Skeletal muscle tissue (tissue), 4 donors: Measurements from ENCODE around the gene NSD1. TPM values are rescaled to one million over a fixed set of nuclear protein-coding genes. Genes with fewer than 3 reads are reported as not detected.

Experiments used
- H3K27ac ChIP-seq: one replicate; pipeline ENCODE4 v1.7.0; 2013; ENCODE audit warnings: mild to moderate bottlenecking, low read depth, low read length, inconsistent platforms
- H3K27me3 ChIP-seq, 3 donors: one replicate each; pipeline ENCODE4 v1.7.0; 2013; ENCODE audit warnings: low read length in 3 of 3; ENCODE audit not compliant: control insufficient read depth in 3 of 3, insufficient read depth in 3 of 3
- H3K36me3 ChIP-seq, 3 donors: one replicate each; pipeline ENCODE4 v1.7.0; 2013; ENCODE audit warnings: low read length in 3 of 3; ENCODE audit not compliant: control insufficient read depth in 3 of 3, insufficient read depth in 3 of 3
- H3K4me1 ChIP-seq, 3 donors: one replicate each; pipeline ENCODE4 v1.7.0; 2013; ENCODE audit warnings: low read length in 3 of 3, mild to moderate bottlenecking in 3 of 3; ENCODE audit not compliant: control insufficient read depth in 3 of 3, insufficient read depth in 3 of 3
- H3K4me3 ChIP-seq, 3 donors: one replicate each; pipeline ENCODE4 v1.7.0; 2013; ENCODE audit warnings: low read length in 3 of 3
- H3K9ac ChIP-seq, 3 donors: one replicate each; pipeline ENCODE4 v1.7.0; 2013; ENCODE audit warnings: low read length in 3 of 3, mild to moderate bottlenecking in 3 of 3, moderate library complexity in 2 of 3, low read depth in 1 of 3
- H3K9me3 ChIP-seq, 3 donors: one replicate each; pipeline ENCODE4 v1.7.0; 2013; ENCODE audit warnings: low read length in 3 of 3; ENCODE audit not compliant: control insufficient read depth in 3 of 3
- total RNA-seq: library from RNA; depleted of rRNA; stranded (reverse); fragments of >200 nt; gene quantifications from one replicate; pipeline ENCODE4 v1.2.3, GENCODE V29; 2014
- donor health status: Osteomylitis.

The NSD1 gene
- total RNA-seq, 1 donor from 2014 or later = 57.4 TPM

DNA sequence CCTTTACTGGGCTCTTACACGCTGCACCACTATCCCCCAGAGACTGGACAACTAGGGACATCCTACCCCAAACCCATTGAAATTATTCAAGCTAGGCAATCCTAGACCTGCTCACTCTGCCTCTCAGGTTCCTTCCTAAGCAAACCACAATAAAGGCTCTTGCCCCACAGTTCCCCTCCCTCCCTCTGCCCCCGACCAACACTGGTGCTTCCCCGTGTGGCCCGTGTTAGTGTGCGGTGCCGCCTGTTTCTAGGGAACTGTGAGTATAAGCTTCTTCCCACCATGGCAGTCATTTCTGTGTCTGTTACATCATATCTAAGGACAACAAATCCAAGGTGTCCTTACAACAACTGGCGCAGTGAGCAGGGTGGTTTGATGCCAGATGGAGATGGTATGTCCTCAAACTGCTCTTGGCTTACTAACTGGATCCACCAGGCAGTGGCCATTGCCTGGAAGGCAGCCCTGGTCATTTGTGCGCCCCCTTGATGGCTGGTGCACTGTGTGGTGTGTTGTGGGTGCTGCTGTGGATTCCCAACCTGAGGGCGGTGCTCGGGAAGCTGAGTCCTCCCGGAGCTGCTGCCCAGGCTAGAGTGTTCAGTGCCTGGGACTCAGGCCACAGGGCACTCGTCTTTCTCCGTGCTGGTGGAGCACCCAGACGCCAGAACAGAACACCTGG is 186.5 kb downstream of the NSD1 start:
- Histone ChIP-seq H3K9me3 (no peaks in the 10 kb centered on the region), H3K36me3 (peaks cover 0 to 1% (median 0%) of the 10 kb centered on the region in 3 donors), H3K27ac (no peak overlapping the region), H3K4me3 (no peak overlapping the region), H3K27me3 (no peaks in the 10 kb centered on the region), H3K9ac (no peak overlapping the region), H3K4me1 (peaks cover 0 to 4% (median 0%) of the 10 kb centered on the region in 3 donors)

DNA sequence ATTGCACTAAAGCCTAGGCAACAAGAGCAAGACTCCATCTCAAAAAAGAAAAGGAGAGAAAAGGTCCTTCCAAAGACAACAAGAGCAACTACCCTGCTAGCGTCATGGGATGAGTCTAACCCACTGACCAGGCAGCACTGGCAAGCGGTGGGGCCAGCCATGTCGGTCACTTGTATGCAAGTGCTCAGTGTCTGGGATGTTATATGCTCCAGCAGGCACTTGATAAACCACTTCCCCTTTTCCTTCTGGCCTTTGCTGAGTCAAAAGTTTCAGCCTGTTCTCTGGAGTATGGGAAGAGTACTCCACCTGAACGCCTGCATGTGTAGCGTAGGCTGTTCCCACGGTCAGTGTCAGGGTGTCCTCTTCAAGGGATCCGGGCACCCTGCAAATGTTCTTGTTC is 187.3 kb downstream of the NSD1 start:
- H3K9me3 ChIP-seq = no peaks in the 10 kb centered on the region
- no peak overlapping the region for H3K9ac ChIP-seq

DNA sequence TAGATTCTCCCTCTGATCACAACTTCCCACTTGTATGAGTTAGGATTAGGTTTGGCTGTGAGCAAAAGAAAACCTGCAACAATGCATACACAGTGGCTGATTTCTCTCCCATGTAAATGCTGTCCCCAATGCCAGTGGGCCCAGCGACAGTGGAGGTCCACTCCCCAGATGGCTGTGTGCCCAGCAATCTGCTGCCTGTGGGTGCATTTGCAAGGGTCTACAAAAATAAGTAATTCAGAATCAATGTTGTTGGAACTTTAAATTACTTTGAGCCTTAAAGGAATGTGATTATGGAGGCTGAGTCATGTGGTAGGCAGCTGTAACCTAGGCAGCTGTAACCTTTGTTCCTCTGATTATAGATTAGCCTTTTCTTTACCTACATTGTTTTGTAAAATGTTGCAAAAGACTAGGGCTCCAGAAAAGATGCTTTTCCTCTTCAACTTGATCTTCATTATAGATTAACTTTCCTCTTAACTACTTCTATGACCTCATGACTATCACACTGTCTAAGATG is 192.4 kb downstream of the NSD1 start:
- Histone ChIP-seq H3K27me3 (no peaks in the 10 kb centered on the region), H3K4me3 (no peak overlapping the region), H3K9me3 (no peaks in the 10 kb centered on the region), H3K36me3 (peaks cover 3 to 14% (median 6%) of the 10 kb centered on the region in 3 donors), H3K27ac (no peak overlapping the region), H3K9ac (no peak overlapping the region), H3K4me1 (peaks cover 0 to 4% (median 0%) of the 10 kb centered on the region in 3 donors)

More for the DNA sequence above, 187.3 kb downstream of the NSD1 start:
- no peak overlapping the region for H3K4me3 ChIP-seq
- peaks cover 0 to 1% (median 0%) of the 10 kb centered on the region in 3 donors for H3K36me3 ChIP-seq
- no peak overlapping the region for H3K27ac ChIP-seq
- peaks cover 0 to 4% (median 0%) of the 10 kb centered on the region in 3 donors for H3K4me1 ChIP-seq
- H3K27me3 ChIP-seq = no peaks in the 10 kb centered on the region

DNA sequence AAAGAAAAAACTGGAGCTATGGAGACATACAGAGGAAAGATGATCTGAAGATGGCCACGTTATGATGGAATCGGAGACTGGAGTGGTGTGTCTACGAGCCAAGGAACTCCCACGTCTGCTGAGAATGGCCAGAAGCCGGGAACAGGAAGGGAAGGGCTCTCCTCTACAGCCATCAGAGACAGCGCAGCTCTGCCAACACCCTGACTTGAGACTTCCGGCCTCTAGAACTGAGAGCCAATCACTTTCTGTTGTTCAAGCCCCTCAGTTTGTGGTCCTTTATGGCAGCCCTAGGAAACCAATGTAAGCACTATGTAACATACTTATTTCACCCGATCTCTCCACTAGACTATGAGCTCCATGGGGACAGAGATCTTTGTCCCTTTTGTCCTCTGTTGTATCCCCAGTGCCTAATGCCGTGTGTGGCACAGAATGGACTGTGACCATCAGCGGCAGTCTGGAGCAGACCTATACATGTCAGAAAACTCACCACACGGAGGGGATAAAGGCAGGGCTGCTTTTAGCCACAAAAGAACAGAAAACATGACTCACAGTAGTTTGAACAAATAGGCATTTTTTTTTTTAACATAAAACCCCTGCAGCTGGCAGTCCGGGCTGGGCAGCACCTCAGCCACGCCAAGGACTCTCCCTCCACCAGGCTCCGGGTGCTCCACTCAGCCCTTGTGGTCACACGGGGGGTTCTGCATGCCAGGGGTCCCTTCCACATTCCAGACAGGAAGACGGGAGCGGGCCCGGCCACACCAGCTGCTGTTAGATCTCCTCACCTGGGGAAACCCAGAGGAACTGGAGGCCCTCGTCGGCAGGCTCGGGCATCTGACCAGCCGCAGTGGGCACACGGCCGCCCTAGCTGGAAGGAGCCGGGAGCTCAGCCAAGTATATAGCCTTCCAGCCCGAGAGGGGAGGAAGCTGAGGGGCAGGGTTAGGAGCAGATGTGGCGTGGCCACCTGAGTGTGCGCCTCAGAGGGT is 194.3 kb downstream of the NSD1 start:
- no peak overlapping the region for H3K9ac ChIP-seq
- H3K4me1 ChIP-seq = peaks cover 0 to 4% (median 0%) of the 10 kb centered on the region in 3 donors
- no peaks in the 10 kb centered on the region for H3K9me3 ChIP-seq
- H3K27me3 ChIP-seq = no peaks in the 10 kb centered on the region
- no peak overlapping the region for H3K4me3 ChIP-seq
- peak overlapping the region; percentile 60 for H3K27ac ChIP-seq
- H3K36me3 ChIP-seq = peaks cover 12 to 33% (median 14%) of the 10 kb centered on the region in 3 donors

DNA sequence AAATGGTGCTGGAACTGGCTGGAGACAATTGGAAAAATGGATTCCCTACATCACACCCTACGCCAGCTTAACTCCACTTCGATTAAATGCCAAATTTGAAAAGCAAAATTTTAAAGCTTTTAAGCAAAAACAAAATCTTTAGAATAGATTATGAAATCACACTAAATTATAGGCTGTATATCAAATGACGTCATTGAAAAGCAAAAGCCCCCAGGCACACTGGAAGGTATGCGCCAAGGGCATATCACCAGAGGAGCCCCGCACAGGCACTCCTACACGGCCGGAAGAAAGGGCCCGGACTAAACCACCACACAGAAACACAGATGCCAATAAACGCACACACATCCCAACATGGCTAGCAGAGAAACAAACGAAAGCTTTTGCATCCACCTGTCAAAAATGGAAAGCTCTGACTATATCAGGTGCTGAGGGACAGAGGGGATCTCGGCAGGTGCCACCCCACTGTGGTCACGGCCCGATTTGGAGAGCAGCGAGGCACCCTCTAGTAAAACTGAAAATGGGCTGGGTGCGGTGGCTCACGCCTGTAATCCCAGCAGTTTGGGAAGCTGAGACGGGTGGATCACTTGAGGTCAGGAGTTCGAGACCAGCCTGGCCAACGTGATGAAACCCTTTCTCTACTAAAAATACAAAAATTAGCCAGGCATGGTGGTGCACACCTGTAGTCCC is 195.1 kb downstream of the NSD1 start:
- peaks cover 0 to 4% (median 0%) of the 10 kb centered on the region in 3 donors for H3K4me1 ChIP-seq
- no peaks in the 10 kb centered on the region for H3K27me3 ChIP-seq
- no peaks in the 10 kb centered on the region for H3K9me3 ChIP-seq
- H3K9ac ChIP-seq = no peak overlapping the region
- H3K27ac ChIP-seq = no peak overlapping the region
- H3K36me3 ChIP-seq = peaks cover 20 to 41% (median 21%) of the 10 kb centered on the region in 3 donors
- no peak overlapping the region for H3K4me3 ChIP-seq

DNA sequence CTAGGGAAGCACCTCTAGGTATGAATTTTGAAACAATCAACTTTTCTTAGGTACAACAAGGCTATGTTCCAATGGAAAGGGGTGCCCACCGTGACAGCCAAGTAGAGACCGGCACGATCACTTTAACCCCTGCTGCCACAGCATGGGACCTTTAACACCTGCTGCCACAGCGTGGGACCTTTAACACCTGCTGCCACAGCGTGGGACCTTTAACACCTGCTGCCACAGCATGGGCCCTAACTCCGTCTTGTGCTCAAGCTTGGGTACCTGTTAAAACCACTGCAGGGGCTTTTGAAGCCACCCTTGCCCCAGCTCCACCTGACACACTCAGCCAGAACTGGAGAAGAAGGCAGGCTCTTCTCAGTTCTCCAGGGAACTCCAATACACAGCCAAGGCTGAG is 196.3 kb downstream of the NSD1 start:
- Histone ChIP-seq H3K27me3 (no peaks in the 10 kb centered on the region), H3K27ac (no peak overlapping the region), H3K36me3 (peaks cover 30 to 53% (median 33%) of the 10 kb centered on the region in 3 donors), H3K4me3 (no peak overlapping the region), H3K4me1 (peaks cover 0 to 4% (median 3%) of the 10 kb centered on the region in 3 donors), H3K9me3 (no peaks in the 10 kb centered on the region), H3K9ac (no peak overlapping the region)

DNA sequence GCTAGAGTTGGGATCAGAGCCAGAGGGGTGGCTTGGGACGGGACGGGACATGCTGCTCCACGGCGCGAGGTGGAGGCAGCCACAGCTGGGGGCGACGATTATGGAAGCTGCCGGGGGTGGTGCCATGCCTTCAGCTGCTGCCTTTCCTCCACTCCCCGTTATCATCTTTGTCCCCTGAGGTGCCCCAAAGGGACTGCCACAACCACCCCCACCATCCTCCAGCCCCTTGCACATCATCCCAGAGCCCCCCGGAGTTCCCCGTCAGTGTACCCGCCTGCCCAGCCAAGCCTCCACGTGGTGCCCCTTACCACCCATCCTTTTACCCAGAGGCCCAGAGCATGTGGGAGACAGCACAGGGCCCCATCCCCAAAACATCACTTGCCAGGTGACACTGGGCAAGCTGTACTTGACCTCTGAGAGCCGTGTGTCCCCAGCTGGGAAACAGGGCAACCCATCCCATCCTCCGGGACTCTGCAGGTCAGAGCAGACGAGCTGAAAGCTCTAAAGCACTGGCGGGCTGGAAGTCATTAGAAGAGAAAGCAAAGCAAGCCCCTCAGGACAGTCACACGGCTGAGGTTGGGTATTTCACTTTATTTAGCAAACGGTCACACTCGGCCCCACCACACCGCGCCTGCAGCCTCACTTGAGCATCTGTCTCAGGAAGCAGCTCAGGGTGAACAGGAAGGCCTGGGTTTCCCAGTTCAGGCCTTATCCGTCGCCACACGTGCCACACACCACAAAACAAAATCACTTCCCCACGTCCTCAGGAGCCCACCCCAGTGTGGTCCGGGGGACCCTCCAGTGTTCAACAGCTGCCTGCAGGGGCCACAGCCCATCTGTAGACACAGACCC is 197.6 kb downstream of the NSD1 start:
- peaks cover 41 to 59% (median 45%) of the 10 kb centered on the region in 3 donors for H3K36me3 ChIP-seq
- H3K9me3 ChIP-seq = no peaks in the 10 kb centered on the region
- H3K27ac ChIP-seq = no peak overlapping the region
- peaks cover 0 to 15% (median 14%) of the 10 kb centered on the region in 3 donors for H3K4me1 ChIP-seq
- peak overlapping the region in 1 of 3 donors; percentile 6 for H3K9ac ChIP-seq
- no peaks in the 10 kb centered on the region for H3K27me3 ChIP-seq
- H3K4me3 ChIP-seq = no peak overlapping the region

DNA sequence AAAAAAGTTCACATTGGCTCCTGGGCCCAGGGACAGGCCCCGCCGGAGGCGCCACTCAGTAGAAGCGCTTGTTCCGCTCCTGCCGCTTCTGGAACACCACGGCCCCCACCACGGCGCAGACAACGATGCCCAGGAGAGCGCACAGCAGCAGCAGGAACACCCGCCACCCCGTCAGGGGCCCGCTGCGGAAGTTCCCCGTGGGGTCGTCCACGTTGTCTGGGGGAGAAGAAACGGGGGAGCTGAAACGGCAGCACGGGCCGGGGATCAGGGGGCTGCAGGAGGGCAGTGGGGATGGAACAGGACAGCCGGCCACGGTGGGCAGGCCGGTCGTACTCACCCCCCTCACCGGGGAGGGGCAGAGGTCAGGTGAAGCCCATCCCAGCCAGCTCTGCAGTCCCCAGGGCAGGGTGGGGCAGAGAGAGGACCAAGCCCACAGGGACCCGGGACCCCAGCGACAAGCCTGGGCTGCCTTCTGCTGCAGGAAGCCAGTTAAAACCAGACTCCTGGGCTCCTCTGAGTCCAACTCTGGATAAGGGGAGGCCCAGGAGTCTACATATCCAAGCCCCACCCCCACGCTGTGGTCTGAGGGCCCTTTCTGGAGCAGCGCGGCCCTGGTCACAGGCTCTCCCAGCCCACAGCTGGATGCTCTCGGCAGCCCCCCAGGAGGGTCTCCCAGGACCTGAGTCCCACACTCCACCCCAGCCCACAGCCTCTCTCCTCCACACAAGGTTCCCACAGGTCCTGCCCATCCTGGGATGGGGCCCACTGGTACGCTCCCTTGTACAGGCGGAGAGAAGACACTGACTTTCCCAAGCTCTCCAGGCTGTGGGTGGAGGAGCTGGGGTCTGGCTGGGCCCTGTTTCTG is 198.7 kb downstream of the NSD1 start:
- Histone ChIP-seq H3K9ac (no peak overlapping the region), H3K27me3 (no peaks in the 10 kb centered on the region), H3K9me3 (no peaks in the 10 kb centered on the region), H3K4me3 (no peak overlapping the region), H3K36me3 (peaks cover 51 to 70% (median 55%) of the 10 kb centered on the region in 3 donors), H3K27ac (no peak overlapping the region), H3K4me1 (peaks cover 0 to 15% (median 14%) of the 10 kb centered on the region in 3 donors)
